ENCODE results near the gene LRRC25.

The LRRC25 gene

GRCh38 chr19:18435178-18435841, 37.9 kb upstream of the LRRC25 start:
- in situ Hi-C loops (cut with HindIII; ENCODE audit: low sequenced_read_pairs), result no loop called here
- DNase-seq (ENCODE audit: low read depth, low spot score), result no peak
- H3K4me3 ChIP-seq (ENCODE audit: low read depth, low read length), result no peak overlapping the region
- TF ChIP-seq CTCF (IDR thresholded peaks at IDR 0.05; ENCODE audit: low read depth, low read length), result no peak

GRCh38 chr19:18434411-18435175, 37.2 kb upstream of the LRRC25 start:
- no peak overlapping the region for H3K4me3 ChIP-seq (ENCODE audit: low read depth, low read length)
- TF ChIP-seq CTCF (IDR thresholded peaks at IDR 0.05; ENCODE audit: low read depth, low read length), result no peak
- in situ Hi-C loops (cut with HindIII; ENCODE audit: low sequenced_read_pairs), result no loop called here
- no peak for DNase-seq (ENCODE audit: low read depth, low spot score)

GRCh38 chr19:18433735-18434398, 36.4 kb upstream of the LRRC25 start:
- DNase-seq (ENCODE audit: low read depth, low spot score), result no peak
- TF ChIP-seq CTCF (IDR thresholded peaks at IDR 0.05; ENCODE audit: low read depth, low read length), result no peak
- H3K4me3 ChIP-seq (ENCODE audit: low read depth, low read length), result peak overlapping the region; percentile 31
- in situ Hi-C loops (cut with HindIII; ENCODE audit: low sequenced_read_pairs), result no loop called here

GRCh38 chr19:18433015-18433691, 35.7 kb upstream of the LRRC25 start:
- DNase-seq (ENCODE audit: low read depth, low spot score), result no peak
- in situ Hi-C loops (cut with HindIII; ENCODE audit: low sequenced_read_pairs), result no loop called here
- TF ChIP-seq CTCF (IDR thresholded peaks at IDR 0.05; ENCODE audit: low read depth, low read length), result no peak
- peak overlapping the region; percentile 31 for H3K4me3 ChIP-seq (ENCODE audit: low read depth, low read length)

- H3K4me3 ChIP-seq (ENCODE audit: low read depth, low read length), result no peak overlapping the region
- TF ChIP-seq CTCF (IDR thresholded peaks at IDR 0.05; ENCODE audit: low read depth, low read length), result no peak
- in situ Hi-C loops (cut with HindIII; ENCODE audit: low sequenced_read_pairs), result no loop called here
- DNase-seq (ENCODE audit: low read depth, low spot score), result no peak
These were observed 35.0 kb upstream of the LRRC25 start for GRCh38 chr19:18432275-18433014.

All from astrocyte of the spinal cord (primary cell).